H1 (cell line): Measurements from ENCODE around the gene HLX.

Experiments
- CEBPB ChIP-seq: IDR thresholded peaks from 2 replicates; pipeline ENCODE4 v1.6.1; 2012; ENCODE audit warnings: low read depth, low read length
- CHD2 ChIP-seq: IDR thresholded peaks from 2 replicates; pipeline ENCODE4 v1.6.1; 2012; ENCODE audit warnings: low read length, improper control_type of control experiment
- EP300 ChIP-seq, 2 experiments: IDR thresholded peaks; 1 replicate in 1 of 2; 2 replicates in 1 of 2; pipeline ENCODE4 v1.6.1; 2011 to 2012; ENCODE audit warnings: low read depth in 2 of 2, low read length in 2 of 2, mild to moderate bottlenecking in 2 of 2, borderline replicate concordance in 1 of 2, inconsistent platforms in 1 of 2, moderate library complexity in 1 of 2
- GABPA ChIP-seq: IDR thresholded peaks from 2 replicates; pipeline ENCODE4 v1.6.1; 2011; ENCODE audit warnings: mild to moderate bottlenecking, low read length, moderate library complexity, borderline replicate concordance; ENCODE audit not compliant: insufficient read depth
- GTF2F1 ChIP-seq: IDR thresholded peaks from 2 replicates; pipeline ENCODE4 v1.6.1; 2012; ENCODE audit warnings: low read depth, low read length, improper control_type of control experiment, borderline replicate concordance
- HDAC6 ChIP-seq: IDR thresholded peaks from one replicate; pipeline ENCODE4 v1.7.1; 2012; ENCODE audit warnings: low read depth, mild to moderate bottlenecking, inconsistent platforms, low read length, moderate library complexity
- JUND ChIP-seq: IDR thresholded peaks from 2 replicates; pipeline ENCODE4 v1.6.1; 2011; ENCODE audit warnings: mild to moderate bottlenecking, improper control_type of control experiment, low read length
- NANOG ChIP-seq: IDR thresholded peaks from 2 replicates; pipeline ENCODE4 v1.6.1; 2011; ENCODE audit warnings: low read length, low read depth, mild to moderate bottlenecking, inconsistent platforms; ENCODE audit not compliant: insufficient read depth, poor library complexity, severe bottlenecking
- RAD21 ChIP-seq, 2 experiments: IDR thresholded peaks in 1 of 2; conservative IDR thresholded peaks in 1 of 2; 2 replicates each; pipeline ENCODE4 v1.6.1; 2011; ENCODE audit warnings: low read depth in 2 of 2, low read length in 2 of 2, improper control_type of control experiment in 1 of 2, inconsistent platforms in 1 of 2, mild to moderate bottlenecking in 1 of 2, moderate library complexity in 1 of 2
- SP2 ChIP-seq: IDR thresholded peaks from 2 replicates; pipeline ENCODE4 v1.6.1; 2012; ENCODE audit warnings: mild to moderate bottlenecking, low read length, inconsistent platforms
- SUZ12 ChIP-seq: fragments of 200-600 bp; sonication (generic); IDR thresholded peaks from 2 replicates; pipeline ENCODE4 v1.6.1; 2012; ENCODE audit warnings: mild to moderate bottlenecking, inconsistent platforms, low read length, moderate library complexity, mixed read lengths
- TF ChIP-seq, protein P1 (sequence below), 3 experiments: IDR thresholded peaks; 1 replicate in 2 of 3; 2 replicates in 1 of 3; pipeline versions ENCODE4 v1.5.1 to v1.6.1; 2011; ENCODE audit warnings: low read length in 3 of 3, mild to moderate bottlenecking in 3 of 3, inconsistent platforms in 2 of 3, low read depth in 1 of 3, moderate library complexity in 1 of 3; ENCODE audit not compliant: insufficient read depth in 1 of 3; ENCODE audit errors: control extremely low read depth in 1 of 3
- TF ChIP-seq, protein P2 (sequence below): IDR thresholded peaks from 2 replicates; pipeline ENCODE4 v1.6.1; 2012; ENCODE audit warnings: inconsistent platforms

DNA sequence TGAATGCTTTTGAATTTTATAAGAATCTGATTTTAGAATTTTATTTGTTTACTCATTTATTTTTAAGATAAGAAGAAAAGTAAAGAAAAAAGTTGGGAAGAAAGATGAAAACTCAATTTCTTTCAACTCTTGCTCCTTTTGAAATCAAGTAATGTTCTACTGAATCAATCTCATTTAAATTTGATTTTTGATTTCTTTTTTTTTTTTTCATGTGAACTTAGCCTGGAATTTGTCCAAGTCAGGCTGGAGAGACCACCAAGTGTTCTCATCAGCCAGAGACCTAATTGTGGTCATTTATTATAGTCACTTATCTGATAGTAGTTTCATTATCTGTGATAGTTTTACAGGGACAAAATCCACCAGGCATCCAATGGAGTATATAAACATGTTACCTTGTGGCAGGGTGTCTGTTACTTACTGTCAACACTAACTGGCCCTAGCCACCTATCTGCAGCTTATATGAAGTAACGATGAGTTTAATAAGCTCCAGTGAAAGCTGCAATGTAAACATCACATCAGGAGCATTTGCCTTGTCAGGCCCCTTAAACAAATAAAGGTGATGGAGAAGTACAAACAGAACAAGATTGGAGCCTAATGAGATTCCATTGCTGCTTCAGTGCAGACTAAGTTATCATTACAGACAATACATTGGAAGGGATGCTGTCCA is 39.2 kb downstream of the HLX start:
- TF ChIP-seq NANOG = no peak
- no peak for TF ChIP-seq GABPA
- TF ChIP-seq, protein P1, sequence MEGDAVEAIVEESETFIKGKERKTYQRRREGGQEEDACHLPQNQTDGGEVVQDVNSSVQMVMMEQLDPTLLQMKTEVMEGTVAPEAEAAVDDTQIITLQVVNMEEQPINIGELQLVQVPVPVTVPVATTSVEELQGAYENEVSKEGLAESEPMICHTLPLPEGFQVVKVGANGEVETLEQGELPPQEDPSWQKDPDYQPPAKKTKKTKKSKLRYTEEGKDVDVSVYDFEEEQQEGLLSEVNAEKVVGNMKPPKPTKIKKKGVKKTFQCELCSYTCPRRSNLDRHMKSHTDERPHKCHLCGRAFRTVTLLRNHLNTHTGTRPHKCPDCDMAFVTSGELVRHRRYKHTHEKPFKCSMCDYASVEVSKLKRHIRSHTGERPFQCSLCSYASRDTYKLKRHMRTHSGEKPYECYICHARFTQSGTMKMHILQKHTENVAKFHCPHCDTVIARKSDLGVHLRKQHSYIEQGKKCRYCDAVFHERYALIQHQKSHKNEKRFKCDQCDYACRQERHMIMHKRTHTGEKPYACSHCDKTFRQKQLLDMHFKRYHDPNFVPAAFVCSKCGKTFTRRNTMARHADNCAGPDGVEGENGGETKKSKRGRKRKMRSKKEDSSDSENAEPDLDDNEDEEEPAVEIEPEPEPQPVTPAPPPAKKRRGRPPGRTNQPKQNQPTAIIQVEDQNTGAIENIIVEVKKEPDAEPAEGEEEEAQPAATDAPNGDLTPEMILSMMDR (IDR thresholded peaks at IDR 0.05; ENCODE audit: control extremely low read depth in 1 of 3, insufficient read depth in 1 of 3, low read depth in 1 of 3, low read length in 3 of 3) = no peak
- TF ChIP-seq, protein P2, sequence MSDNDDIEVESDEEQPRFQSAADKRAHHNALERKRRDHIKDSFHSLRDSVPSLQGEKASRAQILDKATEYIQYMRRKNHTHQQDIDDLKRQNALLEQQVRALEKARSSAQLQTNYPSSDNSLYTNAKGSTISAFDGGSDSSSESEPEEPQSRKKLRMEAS = no peak
- TF ChIP-seq CHD2 = no peak
- no peak for TF ChIP-seq CEBPB
- no peak for TF ChIP-seq JUND
- no peak for TF ChIP-seq EP300 (IDR thresholded peaks at IDR 0.05; ENCODE audit: borderline replicate concordance in 1 of 2, low read depth in 2 of 2, low read length in 2 of 2)
- no peak for TF ChIP-seq HDAC6
- TF ChIP-seq SP2 = no peak
- no peak for TF ChIP-seq SUZ12
- no peak for TF ChIP-seq GTF2F1
- no peak for TF ChIP-seq RAD21 (IDR thresholded peaks at IDR 0.05 in 1 of 2, conservative IDR thresholded peaks at IDR 0.05 in 1 of 2; ENCODE audit: low read depth in 2 of 2, low read length in 2 of 2)
